SJSA1 (cell line): ENCODE results near the gene EIF3F. TPM values are rescaled to one million over a fixed set of nuclear protein-coding genes. Genes with fewer than 3 reads are reported as not detected.
"Not testable (repeated sequence)": the region's sequence is repeated elsewhere in the genome, so short reads cannot be mapped to it uniquely, and the experiment has no call there.

Experiments used
- DNase-seq, 2 experiments: peaks; one replicate each; pipeline ENCODE4 v3.0.0-alpha.2; 2015 to 2020; ENCODE audit warnings: low spot score in 2 of 2, low read depth in 1 of 2
- H3K27ac ChIP-seq: fragments of 250-450 bp; sonication (Bioruptor Pico); 2 replicates; pipeline ENCODE4 v1.5.1; 2020; ENCODE audit warnings: mild to moderate bottlenecking, moderate library complexity
- H3K27me3 ChIP-seq: fragments of 250-450 bp; sonication (Bioruptor Pico); replicated peaks from 2 replicates; pipeline ENCODE4 v1.5.1; 2020; ENCODE audit warnings: mild to moderate bottlenecking, moderate library complexity
- H3K36me3 ChIP-seq: fragments of 250-450 bp; sonication (Bioruptor Pico); 2 replicates; pipeline ENCODE4 v1.5.1; 2020; ENCODE audit warnings: mild to moderate bottlenecking
- H3K4me1 ChIP-seq: fragments of 250-450 bp; sonication (Bioruptor Pico); replicated peaks from 2 replicates; pipeline ENCODE4 v1.6.1; 2021; ENCODE audit warnings: mild to moderate bottlenecking
- H3K4me3 ChIP-seq: fragments of 250-450 bp; sonication (Bioruptor Pico); 2 replicates; pipeline ENCODE4 v1.5.1; 2020; ENCODE audit warnings: mild to moderate bottlenecking
- H3K9me3 ChIP-seq: fragments of 250-450 bp; sonication (Bioruptor Pico); replicated peaks from 2 replicates; pipeline ENCODE4 v1.5.1; 2020; ENCODE audit warnings: mild to moderate bottlenecking
- total RNA-seq: library from RNA; depleted of rRNA; stranded (reverse); fragments of >200 nt; shearing (Covaris generic); gene quantifications from 2 replicates; pipeline ENCODE4 v1.2.3, GENCODE V29; 2014

Gene EIF3F
- total RNA-seq, 1 experiment from 2014 or later: 201 TPM

GRCh38 chr11:7971846-7972245 lies 15.3 kb upstream of the EIF3F start:
- peaks cover 19% of the 10 kb centered on the region for H3K4me1 ChIP-seq
- no peak overlapping the region for H3K27ac ChIP-seq
- DNase-seq: no peak

DNA sequence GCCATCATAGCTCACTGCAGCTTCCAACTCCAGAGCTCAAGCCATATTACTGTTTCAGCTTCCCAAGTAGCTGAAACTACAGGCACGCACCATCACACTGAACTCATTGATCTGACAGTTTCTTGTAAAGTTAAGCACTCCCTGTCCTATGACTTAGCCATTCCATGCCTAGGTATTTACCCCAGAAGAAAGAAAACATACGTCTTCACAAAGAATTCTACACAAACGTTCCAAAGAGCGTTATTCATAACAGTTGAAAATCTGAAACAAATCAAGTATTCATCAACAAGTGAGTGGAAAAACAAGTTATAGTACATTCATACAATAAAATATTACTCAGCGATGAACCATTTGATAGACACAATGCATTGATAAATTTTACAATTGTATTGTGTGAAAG lies 14.1 kb upstream of the EIF3F start:
- Histone ChIP-seq H3K9me3 (no peaks in the 10 kb centered on the region), H3K4me3 (no peak overlapping the region), H3K27me3 (no peaks in the 10 kb centered on the region), H3K27ac (no peak overlapping the region), H3K4me1 (peaks cover 29% of the 10 kb centered on the region), H3K36me3 (no peaks in the 10 kb centered on the region)
- DNase-seq: no peak

More at GRCh38 chr11:7971846-7972245, 15.3 kb upstream of the EIF3F start:
- H3K4me3 ChIP-seq: no peak overlapping the region
- no peaks in the 10 kb centered on the region for H3K9me3 ChIP-seq
- no peaks in the 10 kb centered on the region for H3K36me3 ChIP-seq
- H3K27me3 ChIP-seq: no peaks in the 10 kb centered on the region

DNA sequence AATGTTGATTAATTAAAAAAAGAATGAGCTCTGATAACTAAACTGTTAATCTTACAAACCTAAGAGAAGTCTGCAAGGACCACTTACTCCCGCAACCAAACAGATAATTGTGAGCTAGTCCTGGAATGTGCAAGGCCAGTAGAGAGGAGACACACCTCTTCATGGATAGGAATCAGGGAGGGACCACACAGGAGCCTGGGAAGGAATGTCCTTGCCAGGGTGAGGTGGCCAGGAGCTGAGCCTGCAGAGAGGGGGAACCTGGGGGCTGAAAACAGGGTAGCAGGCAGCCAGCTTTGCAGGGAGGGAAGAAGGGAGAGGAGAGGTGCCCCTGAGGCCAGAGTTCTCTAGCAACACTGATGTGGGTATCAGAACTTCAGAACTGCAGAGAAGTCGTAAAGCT lies 12.5 kb upstream of the EIF3F start:
- Histone ChIP-seq H3K27ac (peak overlapping the region; percentile 78), H3K27me3 (no peaks in the 10 kb centered on the region)
- DNase-seq: peak; percentile 54 to 67

DNA sequence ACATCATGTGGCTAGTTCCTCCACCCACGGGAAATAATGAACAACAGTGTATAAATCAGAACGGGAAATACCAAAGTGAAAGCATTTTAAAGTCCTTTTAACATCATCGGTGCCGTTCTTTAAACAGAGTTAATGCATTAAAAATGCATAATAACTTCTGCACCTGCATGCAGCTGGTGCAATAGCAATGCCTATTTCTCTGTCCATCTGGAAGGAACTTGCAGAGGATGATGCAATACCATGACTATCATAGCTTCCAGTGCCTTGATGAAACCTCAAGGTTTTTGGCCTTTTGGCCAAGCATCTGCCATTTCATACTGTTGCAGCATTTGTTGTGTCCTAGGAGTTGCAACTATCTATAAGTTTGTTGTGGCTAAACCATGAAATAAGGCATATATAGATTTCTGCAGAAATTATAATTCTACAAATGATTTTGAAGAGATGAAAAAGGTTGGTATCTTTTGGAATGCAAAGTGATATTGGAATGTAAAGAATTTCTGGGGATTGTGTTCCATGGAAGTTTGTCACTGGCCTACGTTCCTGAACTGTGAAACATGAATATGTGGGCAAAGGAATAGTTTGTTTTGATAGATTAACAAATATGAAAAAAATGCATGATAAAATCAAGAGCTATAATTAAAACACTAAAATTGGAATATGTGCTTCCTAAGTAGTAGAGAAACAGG lies 9.8 kb upstream of the EIF3F start:
- Histone ChIP-seq H3K36me3 (no peaks in the 10 kb centered on the region), H3K4me1 (peaks cover 38% of the 10 kb centered on the region), H3K9me3 (no peaks in the 10 kb centered on the region), H3K27ac (peak overlapping the region; percentile 95), H3K4me3 (no peak overlapping the region), H3K27me3 (no peaks in the 10 kb centered on the region)
- DNase-seq: peak; percentile 40 to 82

More for the DNA sequence above, 12.5 kb upstream of the EIF3F start:
- no peak overlapping the region for H3K4me3 ChIP-seq
- peaks cover 38% of the 10 kb centered on the region for H3K4me1 ChIP-seq
- H3K36me3 ChIP-seq: no peaks in the 10 kb centered on the region
- no peaks in the 10 kb centered on the region for H3K9me3 ChIP-seq

GRCh38 chr11:7981619-7982157 lies 5.4 kb upstream of the EIF3F start:
- Histone ChIP-seq H3K4me3 (no peak overlapping the region), H3K27me3 (no peaks in the 10 kb centered on the region), H3K4me1 (peaks cover 25% of the 10 kb centered on the region), H3K27ac (no peak overlapping the region), H3K36me3 (no peaks in the 10 kb centered on the region), H3K9me3 (no peaks in the 10 kb centered on the region)
- no peak for DNase-seq

DNA sequence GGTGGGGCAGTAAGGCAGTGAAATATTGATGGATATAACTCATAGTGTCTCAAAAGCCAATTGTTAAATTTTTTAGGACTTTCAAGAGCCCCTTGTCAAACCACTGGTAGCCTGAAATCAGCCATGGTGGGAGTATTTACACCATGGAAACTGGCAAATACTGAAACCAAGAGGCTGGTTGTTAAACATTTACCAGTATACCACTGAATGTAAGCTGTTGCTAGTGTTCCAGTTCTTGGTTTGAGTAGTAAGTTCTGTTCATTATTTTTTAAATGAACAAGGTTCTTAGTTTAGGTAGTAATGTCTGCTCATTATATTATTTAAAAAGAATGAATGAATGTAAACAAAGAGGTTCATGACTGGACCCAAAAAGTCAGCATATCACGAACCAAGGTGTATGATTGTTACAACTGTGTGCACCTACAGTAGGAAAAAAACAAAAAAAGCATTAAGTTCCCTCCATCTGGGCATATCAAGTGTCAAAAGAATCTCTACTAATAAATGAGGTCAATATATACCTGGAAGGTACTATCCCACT lies 4.5 kb upstream of the EIF3F start:
- peaks cover 18% of the 10 kb centered on the region for H3K4me1 ChIP-seq
- H3K9me3 ChIP-seq: no peaks in the 10 kb centered on the region
- H3K4me3 ChIP-seq: no peak overlapping the region

DNA sequence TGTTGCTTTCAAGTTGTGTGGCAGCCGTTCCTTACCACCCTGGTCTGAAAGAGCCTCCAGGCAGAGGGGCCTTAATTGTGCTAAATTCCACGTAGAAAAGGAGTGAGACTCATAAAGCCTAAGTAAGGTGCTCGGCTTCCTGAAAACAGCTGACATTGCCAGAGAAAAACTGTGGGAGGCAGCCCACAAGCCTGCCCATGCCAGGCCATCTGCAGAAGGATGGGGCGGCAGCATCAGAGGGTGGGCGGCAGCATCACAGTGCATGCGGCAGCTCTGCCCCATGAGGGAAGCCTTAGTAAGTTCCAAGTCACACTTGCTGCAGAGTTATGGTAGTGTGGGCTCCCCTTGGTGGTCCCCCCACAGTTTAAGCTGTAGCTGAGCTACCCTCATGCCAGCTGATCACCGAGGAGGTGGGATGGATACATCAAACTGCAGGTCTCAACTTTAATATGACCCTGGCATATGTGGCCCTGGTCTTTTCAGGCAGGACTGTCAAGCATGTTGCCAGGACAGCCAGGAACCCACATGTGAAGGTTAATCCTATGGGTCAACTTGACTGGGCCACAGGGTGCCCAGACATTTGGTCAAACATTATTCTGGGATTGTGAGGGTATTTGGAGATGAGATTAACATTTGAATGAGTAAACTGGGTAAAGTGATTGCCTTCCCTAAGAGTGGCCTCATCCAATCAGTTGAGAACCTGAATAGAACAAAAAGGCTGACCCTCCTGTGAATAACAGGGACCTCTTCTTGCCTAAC lies 3.1 kb upstream of the EIF3F start:
- Histone ChIP-seq H3K36me3 (peaks cover 13% of the 10 kb centered on the region), H3K4me3 (no peak overlapping the region), H3K9me3 (no peaks in the 10 kb centered on the region), H3K27me3 (no peaks in the 10 kb centered on the region), H3K4me1 (peaks cover 13% of the 10 kb centered on the region), H3K27ac (no peak overlapping the region)
- DNase-seq: no peak

More for the DNA sequence above, 4.5 kb upstream of the EIF3F start:
- DNase-seq: no peak
- H3K36me3 ChIP-seq: peaks cover 5% of the 10 kb centered on the region; the same call in 1 of the 2 replicates
- H3K27ac ChIP-seq: no peak overlapping the region
- no peaks in the 10 kb centered on the region for H3K27me3 ChIP-seq

GRCh38 chr11:7987560-7987883 lies 385 bp downstream of the EIF3F start:
- peaks cover 13% of the 10 kb centered on the region for H3K4me1 ChIP-seq
- H3K27ac ChIP-seq: peak overlapping the region; percentile 78
- not testable (repeated sequence) for H3K9me3 ChIP-seq, H3K27me3 ChIP-seq, DNase-seq
- H3K36me3 ChIP-seq: peaks cover 29% of the 10 kb centered on the region
- H3K4me3 ChIP-seq: peak overlapping the region; percentile 70

DNA sequence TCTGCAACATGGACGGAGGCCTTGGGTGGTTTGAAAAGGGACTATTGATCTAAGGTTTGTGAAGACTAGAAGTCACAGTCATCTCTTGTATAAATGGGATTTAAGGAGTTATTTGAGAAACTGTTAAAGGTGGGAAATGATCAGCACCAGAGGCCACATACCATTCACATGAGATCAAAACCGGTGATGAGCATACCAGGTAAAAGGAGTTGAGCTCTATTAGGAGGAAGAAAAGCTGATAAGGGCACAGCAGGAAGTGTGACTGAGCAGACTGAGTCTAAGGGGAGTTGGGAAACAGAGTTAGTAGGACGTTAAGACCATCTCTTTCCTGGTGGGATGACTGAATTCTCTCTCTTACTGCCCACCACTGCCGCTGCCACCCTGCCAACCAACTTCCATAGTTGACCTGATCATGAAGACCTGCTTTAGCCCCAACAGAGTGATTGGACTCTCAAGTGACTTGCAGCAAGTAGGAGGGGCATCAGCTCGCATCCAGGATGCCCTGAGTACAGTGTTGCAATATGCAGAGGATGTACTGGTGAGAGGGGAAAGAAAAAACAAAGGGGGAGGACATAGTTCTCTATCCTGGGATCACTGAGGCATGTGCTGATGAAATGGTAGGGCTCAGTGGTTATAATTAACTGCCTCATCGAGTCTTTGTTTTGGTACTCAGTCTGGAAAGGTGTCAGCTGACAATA lies 7.6 kb downstream of the EIF3F start:
- no peak overlapping the region for H3K4me3 ChIP-seq
- no peaks in the 10 kb centered on the region for H3K27me3 ChIP-seq
- no peak overlapping the region for H3K27ac ChIP-seq
- DNase-seq: no peak
- peaks cover 64% of the 10 kb centered on the region for H3K36me3 ChIP-seq
- no peaks in the 10 kb centered on the region for H3K4me1 ChIP-seq
- H3K9me3 ChIP-seq: no peaks in the 10 kb centered on the region

DNA sequence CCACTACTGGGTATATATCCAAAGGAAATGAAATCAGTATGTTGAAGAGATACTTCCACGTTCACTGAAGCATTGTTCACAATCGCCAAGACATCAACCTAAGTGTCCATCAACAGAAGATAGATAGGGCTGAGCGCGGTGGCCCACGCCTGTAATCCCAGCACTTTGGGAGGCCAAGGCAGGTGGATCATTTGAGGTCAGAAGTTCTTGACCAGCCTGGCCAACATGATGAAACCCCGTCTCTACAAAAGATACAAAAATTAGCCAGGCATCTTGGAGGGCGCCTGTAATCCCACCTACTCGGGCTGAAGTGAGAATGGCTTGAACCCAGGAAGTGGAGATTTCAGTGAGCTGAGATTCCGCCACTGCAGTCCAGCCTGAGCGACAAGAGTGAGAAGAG lies 12.7 kb downstream of the EIF3F start:
- no peaks in the 10 kb centered on the region for H3K4me1 ChIP-seq
- H3K27me3 ChIP-seq: no peaks in the 10 kb centered on the region
- H3K27ac ChIP-seq: no peak overlapping the region
- no peak overlapping the region for H3K4me3 ChIP-seq
- no peak for DNase-seq
- peaks cover 38% of the 10 kb centered on the region for H3K36me3 ChIP-seq
- no peaks in the 10 kb centered on the region for H3K9me3 ChIP-seq

GRCh38 chr11:8000390-8000789 lies 13.3 kb downstream of the EIF3F start:
- Histone ChIP-seq H3K27ac (no peak overlapping the region), H3K9me3 (no peaks in the 10 kb centered on the region), H3K4me3 (no peak overlapping the region), H3K27me3 (no peaks in the 10 kb centered on the region), H3K4me1 (no peaks in the 10 kb centered on the region), H3K36me3 (peaks cover 32% of the 10 kb centered on the region)
- no peak for DNase-seq

DNA sequence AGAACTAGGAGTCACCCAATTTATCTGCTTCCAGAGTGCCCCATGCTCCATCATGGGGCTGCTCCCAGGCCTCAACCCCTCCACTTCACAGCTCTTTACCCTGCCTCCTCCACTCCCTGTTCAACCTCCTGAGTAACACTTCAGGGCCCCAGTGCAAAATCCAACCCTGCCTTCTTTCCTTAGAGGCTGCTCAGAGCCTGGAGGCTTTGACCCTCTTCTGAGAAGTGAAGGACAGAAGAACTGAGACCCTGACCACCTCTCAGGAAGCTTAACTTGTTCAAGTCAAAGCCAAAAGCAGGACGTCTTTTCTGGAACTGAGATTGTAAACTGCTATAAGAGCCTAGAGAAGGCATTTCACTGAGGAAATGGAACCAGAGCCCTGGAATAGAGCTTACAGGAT lies 15.5 kb downstream of the EIF3F start:
- Histone ChIP-seq H3K27ac (no peak overlapping the region), H3K4me3 (no peak overlapping the region), H3K27me3 (no peaks in the 10 kb centered on the region), H3K36me3 (peaks cover 9% of the 10 kb centered on the region; the same call in 1 of the 2 replicates), H3K9me3 (no peaks in the 10 kb centered on the region), H3K4me1 (no peaks in the 10 kb centered on the region)
- no peak for DNase-seq

DNA sequence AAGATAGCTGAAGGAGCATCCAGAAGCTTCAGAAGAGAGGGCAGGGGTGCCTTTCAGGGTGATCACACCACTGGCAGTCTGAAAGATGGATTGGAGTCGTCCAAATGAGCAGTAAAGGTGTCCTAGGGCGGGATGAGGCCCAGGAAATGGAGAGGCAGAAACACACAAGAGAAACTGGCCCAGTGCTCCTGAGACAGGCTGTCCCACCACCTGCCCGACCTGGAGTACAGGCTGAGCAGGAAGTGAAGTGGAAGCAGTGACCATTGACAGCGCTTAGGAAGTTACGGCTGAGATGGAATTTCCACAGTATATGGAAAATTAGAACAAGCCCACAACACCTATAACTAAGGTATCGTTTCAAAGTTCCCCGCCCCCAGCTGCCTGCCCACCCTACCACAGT lies 16.1 kb downstream of the EIF3F start:
- Histone ChIP-seq H3K27me3 (no peaks in the 10 kb centered on the region), H3K36me3 (peaks cover 4% of the 10 kb centered on the region; the same call in 1 of the 2 replicates), H3K4me3 (no peak overlapping the region), H3K9me3 (no peaks in the 10 kb centered on the region), H3K27ac (no peak overlapping the region), H3K4me1 (no peaks in the 10 kb centered on the region)
- DNase-seq: no peak
